H1 (cell line): Measurements from ENCODE around the gene GLOD4. TPM values are rescaled to one million over a fixed set of nuclear protein-coding genes. Genes with fewer than 3 reads are reported as not detected.
A peak's percentile ranks its signal among the peaks of the same experiment; 100 is the strongest.

Source experiments
- CTCF ChIA-PET: fragments of 300-600 bp; sonication (Branson Sonifier 250); formaldehyde crosslinking; loops from one replicate; lab custom pipeline; 2021; ENCODE audit not compliant: partially characterized antibody; lab: Charles Lee
- POLR2A ChIA-PET: fragments of 300-600 bp; sonication (Branson Sonifier 250); formaldehyde crosslinking; loops from one replicate; lab custom pipeline; 2021; ENCODE audit warnings: inconsistent platforms; ENCODE audit not compliant: partially characterized antibody; lab: Charles Lee
- DNase-seq, 2 experiments: peaks; one replicate each; pipeline versions ENCODE4 v3.0.0 to v3.0.0-alpha.2; 2010 to 2022; ENCODE audit warnings: low spot score in 2 of 2, low read depth in 1 of 2, mixed read lengths in 1 of 2
- FAIRE-seq: peaks from 2 replicates; lab custom pipeline; 2011; peaks lifted over from hg19 to GRCh38; lab: Jason Lieb, UNC
- H2AFZ ChIP-seq: 2 replicates; pipeline ENCODE4 v1.8.1; 2012; ENCODE audit warnings: low read length, inconsistent platforms
- H2AK5ac ChIP-seq: 2 replicates; pipeline ENCODE4 v1.6.1; 2013; ENCODE audit warnings: low read depth, low read length
- H2BK120ac ChIP-seq: replicated peaks from 2 replicates; pipeline ENCODE3; 2013; ENCODE audit warnings: low read depth, low read length, inconsistent platforms
- H2BK12ac ChIP-seq: 2 replicates; pipeline ENCODE4 v1.6.1; 2013; ENCODE audit warnings: low read depth, low read length
- H2BK15ac ChIP-seq: 2 replicates; pipeline ENCODE4 v1.6.1; 2013; ENCODE audit warnings: low read length
- H2BK20ac ChIP-seq: 2 replicates; pipeline ENCODE4 v1.6.1; 2013; ENCODE audit warnings: low read length
- H2BK5ac ChIP-seq: 2 replicates; pipeline ENCODE4 v1.6.1; 2013; ENCODE audit warnings: low read depth, low read length
- H3K14ac ChIP-seq: 2 replicates; pipeline ENCODE4 v1.6.1; 2013; ENCODE audit warnings: inconsistent platforms; ENCODE audit not compliant: insufficient read length
- H3K18ac ChIP-seq: 2 replicates; pipeline ENCODE4 v1.6.1; 2013; ENCODE audit warnings: low read length; ENCODE audit errors: extremely low read depth
- H3K23ac ChIP-seq: 2 replicates; pipeline ENCODE4 v1.6.1; 2013; ENCODE audit warnings: inconsistent platforms; ENCODE audit not compliant: insufficient read length
- H3K23me2 ChIP-seq: 2 replicates; pipeline ENCODE4 v1.6.1; 2013; ENCODE audit warnings: low read depth, low read length
- H3K27ac ChIP-seq: 2 replicates; pipeline ENCODE4 v1.6.1; 2011; ENCODE audit warnings: low read depth, low read length, inconsistent platforms
- H3K27me3 ChIP-seq, 4 experiments: replicated peaks in 1 of 4; 1 replicate in 1 of 4; 2 replicates in 3 of 4; pipeline versions ENCODE4 v1.6.1 to v1.8.1; 2011 to 2013; ENCODE audit warnings: low read length in 3 of 4, mild to moderate bottlenecking in 3 of 4, inconsistent platforms in 2 of 4, mixed read lengths in 2 of 4, moderate library complexity in 1 of 4; ENCODE audit not compliant: control insufficient read depth in 3 of 4, insufficient read depth in 3 of 4; ENCODE audit errors: extremely low read depth in 1 of 4
- H3K36me3 ChIP-seq, 4 experiments: 2 replicates each; pipeline versions ENCODE4 v1.6.1 to v1.8.1; 2011 to 2013; ENCODE audit warnings: mild to moderate bottlenecking in 4 of 4, low read length in 3 of 4, moderate library complexity in 2 of 4, control low read depth in 1 of 4, inconsistent platforms in 1 of 4; ENCODE audit not compliant: insufficient read depth in 4 of 4, control insufficient read depth in 2 of 4
- H3K4ac ChIP-seq: replicated peaks from 2 replicates; pipeline ENCODE3; 2013; ENCODE audit warnings: low read length, low read depth, mixed read lengths, inconsistent platforms; ENCODE audit not compliant: insufficient read length
- H3K4me1 ChIP-seq, 4 experiments: replicated peaks in 1 of 4; 1 replicate in 1 of 4; 2 replicates in 3 of 4; pipeline versions ENCODE4 v1.6.1 to v1.8.1; 2011 to 2013; ENCODE audit warnings: low read length in 3 of 4, inconsistent platforms in 2 of 4, mixed read lengths in 1 of 4; ENCODE audit not compliant: insufficient read depth in 4 of 4, control insufficient read depth in 3 of 4
- H3K4me2 ChIP-seq, 2 experiments: 2 replicates each; pipeline versions ENCODE4 v1.6.1 to v1.8.1; 2011 to 2013; ENCODE audit warnings: low read depth in 2 of 2, low read length in 2 of 2, control low read depth in 1 of 2, inconsistent platforms in 1 of 2, mild to moderate bottlenecking in 1 of 2; ENCODE audit not compliant: insufficient read depth in 1 of 2
- H3K4me3 ChIP-seq, 4 experiments: fragments of 200-600, 300-600 bp in 1 of 4; sonication (generic), shearing (Covaris generic), sonication (Bioruptor Twin) in 1 of 4; 2 replicates each; pipeline versions ENCODE4 v1.5.1 to v1.8.1; 2011 to 2016; ENCODE audit warnings: low read length in 4 of 4, low read depth in 3 of 4, control low read depth in 2 of 4, inconsistent platforms in 2 of 4, mild to moderate bottlenecking in 2 of 4, mixed read lengths in 1 of 4, moderate library complexity in 1 of 4; ENCODE audit not compliant: insufficient read depth in 2 of 4; ENCODE audit errors: extremely low read depth in 1 of 4
- H3K56ac ChIP-seq: replicated peaks from 2 replicates; pipeline ENCODE3; 2013; ENCODE audit warnings: low read depth, mild to moderate bottlenecking, mixed read lengths, low read length, inconsistent platforms; ENCODE audit not compliant: insufficient read length
- H3K79me1 ChIP-seq: 2 replicates; pipeline ENCODE4 v1.6.1; 2013; ENCODE audit warnings: low read depth, low read length, control low read depth
- H3K79me2 ChIP-seq, 2 experiments: 2 replicates each; pipeline versions ENCODE4 v1.6.1 to v1.8.1; 2012 to 2013; ENCODE audit warnings: low read length in 2 of 2, mild to moderate bottlenecking in 2 of 2, inconsistent platforms in 1 of 2; ENCODE audit not compliant: insufficient read depth in 2 of 2, control insufficient read depth in 1 of 2
- H3K9ac ChIP-seq, 4 experiments: replicated peaks in 1 of 4; 1 replicate in 1 of 4; 2 replicates in 3 of 4; pipeline versions ENCODE4 v1.6.1 to v1.8.1; 2011 to 2013; ENCODE audit warnings: low read depth in 3 of 4, low read length in 3 of 4, control low read depth in 2 of 4, mild to moderate bottlenecking in 2 of 4, moderate library complexity in 2 of 4, inconsistent platforms in 1 of 4; ENCODE audit errors: extremely low read depth in 1 of 4
- H3K9me3 ChIP-seq, 2 experiments: 2 replicates each; pipeline versions ENCODE4 v1.6.1 to v1.8.1; 2012 to 2013; ENCODE audit warnings: mild to moderate bottlenecking in 2 of 2, moderate library complexity in 2 of 2, control low read depth in 1 of 2, inconsistent platforms in 1 of 2, low read depth in 1 of 2, low read length in 1 of 2, mixed read lengths in 1 of 2; ENCODE audit not compliant: insufficient read depth in 2 of 2
- H4K20me1 ChIP-seq, 2 experiments: replicated peaks in 1 of 2; 2 replicates each; pipeline versions ENCODE3 to v1.8.1; 2011 to 2013; ENCODE audit warnings: inconsistent platforms in 2 of 2, low read length in 2 of 2, mild to moderate bottlenecking in 1 of 2; ENCODE audit not compliant: insufficient read depth in 2 of 2, control insufficient read depth in 1 of 2
- H4K5ac ChIP-seq: 2 replicates; pipeline ENCODE4 v1.6.1; 2013; ENCODE audit warnings: low read length, low read depth, mixed read lengths, inconsistent platforms; ENCODE audit not compliant: insufficient read length
- H4K8ac ChIP-seq: 2 replicates; pipeline ENCODE4 v1.8.0; 2013; ENCODE audit warnings: mild to moderate bottlenecking, moderate library complexity, low read length, inconsistent platforms; ENCODE audit not compliant: insufficient read depth; ENCODE audit errors: extremely low read depth
- H4K91ac ChIP-seq: replicated peaks from 2 replicates; pipeline ENCODE3; 2013; ENCODE audit warnings: low read length, mixed read lengths, inconsistent platforms; ENCODE audit not compliant: insufficient read length
- ATF3 ChIP-seq: IDR thresholded peaks from 2 replicates; pipeline ENCODE4 v1.6.1; 2011; ENCODE audit warnings: low read depth, mild to moderate bottlenecking, low read length; ENCODE audit not compliant: insufficient read depth
- BACH1 ChIP-seq: IDR thresholded peaks from 2 replicates; pipeline ENCODE4 v1.6.1; 2012; ENCODE audit warnings: low read length, improper control_type of control experiment
- CBX8 ChIP-seq: fragments of 300-800, 300-1000 bp; sonication (generic); IDR thresholded peaks from 2 replicates; pipeline ENCODE4 v1.7.1; 2016; ENCODE audit warnings: low read depth, low read length, borderline replicate concordance
- CEBPB ChIP-seq: IDR thresholded peaks from 2 replicates; pipeline ENCODE4 v1.6.1; 2012; ENCODE audit warnings: low read depth, low read length
- EP300 ChIP-seq, 2 experiments: IDR thresholded peaks; 1 replicate in 1 of 2; 2 replicates in 1 of 2; pipeline ENCODE4 v1.6.1; 2011 to 2012; ENCODE audit warnings: low read depth in 2 of 2, low read length in 2 of 2, mild to moderate bottlenecking in 2 of 2, borderline replicate concordance in 1 of 2, inconsistent platforms in 1 of 2, moderate library complexity in 1 of 2
- JUN ChIP-seq: IDR thresholded peaks from 2 replicates; pipeline ENCODE4 v1.6.1; 2011; ENCODE audit warnings: low read depth, mild to moderate bottlenecking, improper control_type of control experiment, low read length
- JUND ChIP-seq: IDR thresholded peaks from 2 replicates; pipeline ENCODE4 v1.6.1; 2011; ENCODE audit warnings: mild to moderate bottlenecking, improper control_type of control experiment, low read length
- PHF8 ChIP-seq: fragments of 200-600 bp; sonication (generic); conservative IDR thresholded peaks from 2 replicates; pipeline ENCODE4 v1.7.1; 2012; ENCODE audit warnings: low read depth, mild to moderate bottlenecking, inconsistent platforms, low read length, moderate library complexity
- POLR2A ChIP-seq, 2 experiments: IDR thresholded peaks; 1 replicate in 1 of 2; 2 replicates in 1 of 2; pipeline ENCODE4 v1.6.1; 2011; ENCODE audit warnings: low read depth in 2 of 2, low read length in 2 of 2, mild to moderate bottlenecking in 2 of 2; ENCODE audit errors: control extremely low read depth in 1 of 2
- RNF2 ChIP-seq: fragments of 200-900, 300-1000 bp; sonication (generic); IDR thresholded peaks from 2 replicates; pipeline ENCODE4 v1.7.1; 2016; ENCODE audit warnings: borderline replicate concordance, low read depth, mild to moderate bottlenecking, antibody characterized with exemption, low read length; ENCODE audit not compliant: poor library complexity, severe bottlenecking; ENCODE audit errors: missing control alignments
- SP1 ChIP-seq: IDR thresholded peaks from 2 replicates; pipeline ENCODE4 v1.6.1; 2011; ENCODE audit warnings: low read depth, low read length
- USF2 ChIP-seq: IDR thresholded peaks from 2 replicates; pipeline ENCODE4 v1.6.1; 2011; ENCODE audit warnings: low read length, improper control_type of control experiment
- WGBS, 2 experiments: shearing (Covaris generic) in 1 of 2; methylation state at CpG; one replicate each; pipeline versions ENCODE4 v1.1.6 to v1.1.7; 2013 to 2015; ENCODE audit warnings: low lambda C conversion rate in 2 of 2, mixed read lengths in 2 of 2, inconsistent platforms in 1 of 2, low coverage in 1 of 2, missing lambda C conversion rate in 1 of 2; ENCODE audit not compliant: insufficient replicate concordance in 2 of 2, insufficient coverage in 1 of 2, insufficient read length in 1 of 2; ENCODE audit errors: extremely low coverage in 1 of 2, missing lambda C conversion rate in 1 of 2; 5-methylcytosine and 5-hydroxymethylcytosine counted together
- polyA plus RNA-seq, 7 experiments: library from polyadenylated mRNA; depleted of rRNA in 3 of 7; stranded (reverse) in 5 of 7; unstranded in 2 of 7; fragments of >200 nt in 5 of 7; fragments of 200-250 nt in 2 of 7; gene quantifications; 1 replicate in 5 of 7; 2 replicates in 1 of 7; 4 replicates in 1 of 7; pipeline versions ENCODE4 v1.2.1 to v1.2.3, GENCODE V29; 2011 to 2013; ENCODE audit warnings: missing spikeins in 2 of 7, mixed read lengths in 2 of 7
- total RNA-seq: library from RNA; stranded (reverse); fragmentation: NEBNext Ultra II Directional; extraction: Animal tissue kit (Norgen Biotek cat#: 25700); gene quantifications from 2 replicates; pipeline ENCODE4 v1.2.1, GENCODE V29; 2021

Gene GLOD4
- total and polyA plus RNA-seq, 2 of the 8 experiments (the other 6 are each of a cell fraction or from before 2014, with no cell fraction given), result 36.8 to 81.3 TPM

- DNase-seq, result no peak
- no peaks in the 10 kb centered on the region for H3K27me3 ChIP-seq
- 95% methylated on average over 19 of the region's 19 CpGs; no CpG with 5 or more reads in 1 of the 2 experiments for WGBS, 2 experiments
- H3K23me2 ChIP-seq, result no peaks in the 10 kb centered on the region
- no peak overlapping the region for H3K27ac ChIP-seq
- no peak overlapping the region for H3K56ac ChIP-seq
- H3K79me2 ChIP-seq, result peaks cover 0 to 24% of the 10 kb centered on the region in 2 experiments; a peak in 2 of 4 replicates
- H4K20me1 ChIP-seq, result peaks cover 2 to 4% of the 10 kb centered on the region in 2 experiments
- peaks cover 13% of the 10 kb centered on the region for H3K79me1 ChIP-seq
- no peak overlapping the region for H2BK5ac ChIP-seq
- FAIRE-seq, result no peak
- no peak overlapping the region for H3K4me2 ChIP-seq
- no peak overlapping the region for H4K91ac ChIP-seq
- H3K9me3 ChIP-seq, result no peaks in the 10 kb centered on the region
- H2BK20ac ChIP-seq, result no peak overlapping the region
- no peak overlapping the region for H2BK120ac ChIP-seq
- no peak overlapping the region for H3K23ac ChIP-seq
- peaks cover 0 to 3% (median 0%) of the 10 kb centered on the region in 4 experiments; a peak in 2 of 8 replicates for H3K36me3 ChIP-seq
- H3K4me1 ChIP-seq, result no peaks in the 10 kb centered on the region; a peak in 3 of 7 replicates
- no peak overlapping the region for H2AFZ ChIP-seq
- no peak overlapping the region for H3K14ac ChIP-seq
- H3K9ac ChIP-seq, result no peak overlapping the region
- no peak overlapping the region for H2BK12ac ChIP-seq
- H2BK15ac ChIP-seq, result no peak overlapping the region
- H3K4ac ChIP-seq, result no peak overlapping the region
- POLR2A ChIA-PET, result interaction anchor here (1.3 kb wide), 1 partner anchor 16 kb away, joined by 4 read pairs; no protein-coding TSS in a partner anchor
- no peak overlapping the region for H3K4me3 ChIP-seq
- CTCF ChIA-PET, result no interaction called here
- H4K5ac ChIP-seq, result no peak overlapping the region
- H4K8ac ChIP-seq, result peak overlapping the region; percentile 68; the same call in 1 of the 2 replicates
- H3K18ac ChIP-seq, result no peak overlapping the region
- H2AK5ac ChIP-seq, result no peak overlapping the region
- TF ChIP-seq JUND, result no peak
- TF ChIP-seq BACH1, result no peak
- TF ChIP-seq CBX8, result no peak
- no peak for TF ChIP-seq CEBPB
- no peak for TF ChIP-seq USF2
- TF ChIP-seq JUN, result no peak
- no peak for TF ChIP-seq POLR2A (IDR thresholded peaks at IDR 0.05; ENCODE audit: control extremely low read depth in 1 of 2, low read depth in 2 of 2, low read length in 2 of 2)
- no peak for TF ChIP-seq SP1
- no peak for TF ChIP-seq PHF8
- no peak for TF ChIP-seq ATF3
- TF ChIP-seq EP300 (IDR thresholded peaks at IDR 0.05; ENCODE audit: borderline replicate concordance in 1 of 2, low read depth in 2 of 2, low read length in 2 of 2), result no peak
- TF ChIP-seq RNF2, result no peak
These were observed 48.3 kb upstream of the GLOD4 start for GRCh38 chr17:830381-830780.
